Spleen (tissue), 11 donors: ENCODE results near the gene LRWD1. TPM values are rescaled to one million over a fixed set of nuclear protein-coding genes. Genes with fewer than 3 reads are reported as not detected.

Source experiments
- DNase-seq: peaks from one replicate; pipeline ENCODE4 v3.0.0-alpha.2; 2020
- H3K27ac ChIP-seq, 8 donors: fragments of 200-600 bp; sonication (generic) in 7 of 8; 1 replicate in 4 of 8; 2 replicates in 4 of 8; pipeline versions ENCODE4 v1.5.0 to v1.8.0; 2016 to 2021; ENCODE audit warnings: inconsistent platforms in 4 of 8, mild to moderate bottlenecking in 4 of 8, moderate library complexity in 1 of 8
- H3K27me3 ChIP-seq, 7 donors: fragments of 200-600 bp; sonication (generic) in 6 of 7; replicated peaks in 1 of 7; 1 replicate in 4 of 7; 2 replicates in 3 of 7; pipeline versions ENCODE4 v1.5.0 to v1.8.0; 2016 to 2021; ENCODE audit warnings: inconsistent platforms in 3 of 7, mild to moderate bottlenecking in 1 of 7
- H3K36me3 ChIP-seq, 6 donors: fragments of 200-600 bp; sonication (generic) in 5 of 6; 1 replicate in 4 of 6; 2 replicates in 2 of 6; pipeline versions ENCODE4 v1.5.0 to v1.8.0; 2016 to 2021; ENCODE audit warnings: inconsistent platforms in 2 of 6
- H3K4me1 ChIP-seq, 6 donors: fragments of 200-600 bp; sonication (generic) in 5 of 6; 1 replicate in 3 of 6; 2 replicates in 3 of 6; pipeline versions ENCODE4 v1.5.0 to v1.8.0; 2016 to 2021; ENCODE audit warnings: inconsistent platforms in 3 of 6
- H3K4me3 ChIP-seq, 8 donors: fragments of 200-600 bp; sonication (generic) in 7 of 8; 1 replicate in 4 of 8; 2 replicates in 4 of 8; pipeline versions ENCODE4 v1.5.0 to v1.8.0; 2016 to 2021; ENCODE audit warnings: inconsistent platforms in 4 of 8, mild to moderate bottlenecking in 4 of 8, moderate library complexity in 2 of 8
- H3K9me3 ChIP-seq, 8 donors: fragments of 200-600 bp; sonication (generic) in 7 of 8; 1 replicate in 4 of 8; 2 replicates in 4 of 8; pipeline versions ENCODE4 v1.5.0 to v1.8.0; 2016 to 2021; ENCODE audit warnings: inconsistent platforms in 4 of 8
- CTCF ChIP-seq, 11 experiments: fragments of 200-600 bp in 7 of 11; fragments of 450-650 bp in 4 of 11; sonication (generic) in 4 of 11; IDR thresholded peaks in 8 of 11; conservative IDR thresholded peaks in 3 of 11; 1 replicate in 7 of 11; 2 replicates in 4 of 11; pipeline versions ENCODE4 v1.4.0 to v1.8.0; 2016 to 2021; ENCODE audit warnings: antibody characterized with exemption in 11 of 11, inconsistent platforms in 4 of 11, mild to moderate bottlenecking in 1 of 11
- POLR2A ChIP-seq, 3 donors: fragments of 450-650 bp; IDR thresholded peaks; one replicate each; pipeline ENCODE4 v1.5.1; 2017; ENCODE audit warnings: antibody characterized with exemption in 3 of 3, mild to moderate bottlenecking in 1 of 3
- POLR2AphosphoS5 ChIP-seq, 3 donors: sonication (generic); formaldehyde crosslinking; IDR thresholded peaks; one replicate each; pipeline ENCODE4 v1.5.1; 2017; ENCODE audit warnings: antibody characterized with exemption in 3 of 3
- WGBS, 5 donors: extraction: QIAGEN DNeasy Blood & Tissue Kit in 3 of 5; methylation state at CpG; one replicate each; pipeline versions ENCODE4 v1.1.5 to v1.1.7; 2013 to 2018; 5-methylcytosine and 5-hydroxymethylcytosine counted together
- intact Hi-C: fragments of 100-400 bp; cut with DNase I; formaldehyde crosslinking; loops from one replicate; pipeline ENCODE4 v1.15.0; 2023; ENCODE audit warnings: low total_unique reads
- polyA plus RNA-seq, 3 donors: library from polyadenylated mRNA; stranded (reverse); fragments of 200-250 nt; gene quantifications; one replicate each; pipeline ENCODE4 v1.2.1, GENCODE V29; 2013
- total RNA-seq, 7 donors: library from RNA; depleted of rRNA in 3 of 7; stranded (reverse); fragments of >200 nt in 3 of 7; fragmentation: NEBNext Ultra II Directional in 4 of 7; extraction: Animal tissue kit (Norgen Biotek cat#: 25700) in 4 of 7; gene quantifications; one replicate each; pipeline versions ENCODE4 v1.1.0 to v1.2.1, GENCODE V29; 2016 to 2021
- donor health status: healthy with polysubstance abuse.
- donor health status: DM: no; HTN: no; CAD: no; lungs with moderate emphysema.
- donor health status: DM: no; HTN: no; CAD: no.
- donor health status: Bipolar disorder and iron deficiency.
- donor health status: healthy.
- donor health status: DM: no; HTN: no; CAD: no.
- donor health status: DM: yes; HTN: yes; CAD: no.

The LRWD1 gene
- total and polyA plus RNA-seq, 10 donors: 19.9 to 42.2 (median 27.3) TPM

- intact Hi-C loops: no loop called here
- TF ChIP-seq POLR2A (IDR thresholded peaks at IDR 0.05) (no peak), POLR2AphosphoS5 (IDR thresholded peaks at IDR 0.05) (no peak), CTCF (IDR thresholded peaks at IDR 0.05 in 8 of 11, conservative IDR thresholded peaks at IDR 0.05 in 3 of 11) (no peak)
- peaks cover 34 to 100% (median 79%) of the 10 kb centered on the region in 6 donors for H3K4me1 ChIP-seq
- peak; percentile 51 for DNase-seq
- H3K27ac ChIP-seq: peak overlapping the region in 7 of 8 donors; percentile 20 to 99 (median 86)
- WGBS, 5 donors: 84 to 94% (median 89%) methylated on average over 5 of the region's 5 CpGs
- H3K36me3 ChIP-seq: peaks cover 0 to 86% (median 4%) of the 10 kb centered on the region in 6 donors
- no peaks in the 10 kb centered on the region for H3K27me3 ChIP-seq
- no peak overlapping the region for H3K4me3 ChIP-seq
- H3K9me3 ChIP-seq: no peaks in the 10 kb centered on the region
These were observed 46.2 kb upstream of the LRWD1 start for GRCh38 chr7:102418592-102418991.

GRCh38 chr7:102421706-102422240 is 43.0 kb upstream of the LRWD1 start:
- H3K36me3 ChIP-seq: peaks cover 0 to 81% (median 12%) of the 10 kb centered on the region in 6 donors
- peak overlapping the region in 1 of 8 donors; percentile 51 for H3K4me3 ChIP-seq
- H3K9me3 ChIP-seq: no peaks in the 10 kb centered on the region
- DNase-seq: no peak
- H3K4me1 ChIP-seq: peaks cover 39 to 100% (median 89%) of the 10 kb centered on the region in 6 donors
- intact Hi-C loops: no loop called here
- H3K27ac ChIP-seq: peak overlapping the region; percentile 59 to 99 (median 86)
- WGBS, 5 donors: 87 to 92% (median 91%) methylated on average over 10 of the region's 10 CpGs
- H3K27me3 ChIP-seq: no peaks in the 10 kb centered on the region
- TF ChIP-seq POLR2A (IDR thresholded peaks at IDR 0.05): no peak
- TF ChIP-seq CTCF (IDR thresholded peaks at IDR 0.05 in 8 of 11, conservative IDR thresholded peaks at IDR 0.05 in 3 of 11): no peak
- no peak for TF ChIP-seq POLR2AphosphoS5 (IDR thresholded peaks at IDR 0.05)

- DNase-seq: no peak
- H3K27ac ChIP-seq: peak overlapping the region; percentile 91 to 99 (median 98)
- WGBS, 5 donors: 52 to 79% (median 70%) methylated on average over 10 to 12 of the region's 12 CpGs
These were observed 40.6 kb upstream of the LRWD1 start for GRCh38 chr7:102424129-102424551.

DNA sequence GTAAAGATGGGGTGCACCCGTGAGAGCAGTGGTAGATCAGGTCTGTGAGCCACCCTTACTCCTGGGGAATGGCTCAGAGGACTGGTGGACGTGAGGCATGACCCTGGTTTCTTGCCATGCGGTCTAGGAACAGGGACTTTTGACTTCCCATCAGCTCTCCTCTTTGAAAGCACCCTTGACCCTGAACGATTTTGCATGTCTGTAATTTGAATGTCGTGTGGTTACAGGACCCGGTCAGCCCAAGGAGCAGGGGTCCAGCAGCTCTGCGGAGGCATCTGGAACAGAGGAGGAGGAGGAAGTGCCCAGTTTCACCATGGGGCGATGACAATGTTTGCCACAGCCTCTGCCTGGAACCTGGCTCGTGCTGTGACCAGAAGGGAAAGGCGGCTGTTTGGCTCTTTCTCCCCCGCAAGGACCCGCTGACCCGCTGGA is 40.0 kb upstream of the LRWD1 start:
- Histone ChIP-seq H3K27me3 (no peaks in the 10 kb centered on the region), H3K4me3 (peak overlapping the region in 3 of 8 donors; percentile 12 to 63 (median 21)), H3K4me1 (peaks cover 40 to 100% (median 83%) of the 10 kb centered on the region in 6 donors), H3K36me3 (peaks cover 0 to 66% (median 7%) of the 10 kb centered on the region in 6 donors), H3K27ac (peak overlapping the region; percentile 91 to 99 (median 98)), H3K9me3 (no peaks in the 10 kb centered on the region)
- 45 to 53% (median 48%) methylated on average over 13 of the region's 13 CpGs for WGBS, 5 donors
- DNase-seq: peak; percentile 87
- intact Hi-C loops: no loop called here
- TF ChIP-seq POLR2A (IDR thresholded peaks at IDR 0.05) (no peak), CTCF (IDR thresholded peaks at IDR 0.05 in 8 of 11, conservative IDR thresholded peaks at IDR 0.05 in 3 of 11) (no peak), POLR2AphosphoS5 (IDR thresholded peaks at IDR 0.05) (peak in 2 of 3 donors; percentile 48 to 61)

More at GRCh38 chr7:102424129-102424551, 40.6 kb upstream of the LRWD1 start:
- peak overlapping the region in 1 of 8 donors; percentile 63 for H3K4me3 ChIP-seq
- H3K4me1 ChIP-seq: peaks cover 40 to 100% (median 85%) of the 10 kb centered on the region in 6 donors
- H3K9me3 ChIP-seq: no peaks in the 10 kb centered on the region
- TF ChIP-seq POLR2AphosphoS5 (IDR thresholded peaks at IDR 0.05): peak in 2 of 3 donors; percentile 42 to 56
- TF ChIP-seq POLR2A (IDR thresholded peaks at IDR 0.05): no peak
- intact Hi-C loops: no loop called here
- H3K36me3 ChIP-seq: peaks cover 0 to 69% (median 7%) of the 10 kb centered on the region in 6 donors
- H3K27me3 ChIP-seq: no peaks in the 10 kb centered on the region
